Neural progenitor cell (in vitro differentiated cells): ENCODE measurements around the gene JAK3.

Source experiments
- CTCF ChIP-seq: fragments of 200-600 bp; sonication (generic); IDR thresholded peaks from 2 replicates; pipeline ENCODE4 v1.5.1; 2017; ENCODE audit warnings: antibody characterized with exemption, mild to moderate bottlenecking
- EZH2 ChIP-seq: fragments of 200-600 bp; sonication (generic); IDR thresholded peaks from 2 replicates; pipeline ENCODE4 v1.6.1; 2017; ENCODE audit warnings: antibody characterized with exemption, mild to moderate bottlenecking, moderate library complexity
- EZH2phosphoT487 ChIP-seq: fragments of 200-600 bp; sonication (generic); IDR thresholded peaks from 2 replicates; pipeline ENCODE4 v1.6.1; 2017; ENCODE audit warnings: antibody characterized with exemption

GRCh38 chr19:17846146-17846545 is 1.6 kb downstream of the JAK3 start:
- TF ChIP-seq CTCF: no peak
- no peak for TF ChIP-seq EZH2
- TF ChIP-seq EZH2phosphoT487: no peak
